SU-DHL-6 (cell line): ENCODE data around the gene PLCB2.

Experiments used
- H2AFZ ChIP-seq: fragments of 200-600 bp; sonication (generic); 2 replicates; pipeline ENCODE4 v1.6.1; 2014; ENCODE audit warnings: low read depth, mild to moderate bottlenecking, moderate library complexity, mixed read lengths, antibody characterized with exemption, low read length; ENCODE audit not compliant: severe bottlenecking
- H3F3A ChIP-seq: fragments of 200-600 bp; shearing (Covaris generic); 2 replicates; pipeline ENCODE4 v1.6.0; 2016; ENCODE audit warnings: antibody characterized with exemption, mild to moderate bottlenecking; ENCODE audit not compliant: insufficient read depth
- H3K27ac ChIP-seq: fragments of 200-600 bp; sonication (generic); 2 replicates; pipeline ENCODE4 v1.5.1; 2016; ENCODE audit warnings: low read depth, mild to moderate bottlenecking, low read length, moderate library complexity, mixed read lengths
- H3K27me3 ChIP-seq: fragments of 200-600 bp; sonication (generic), shearing (Covaris generic); 2 replicates; pipeline ENCODE4 v1.6.0; 2014; ENCODE audit warnings: mild to moderate bottlenecking, low read length
- H3K36me3 ChIP-seq: fragments of 200-600 bp; sonication (generic); 2 replicates; pipeline ENCODE4 v1.6.1; 2014; ENCODE audit warnings: mild to moderate bottlenecking, low read length, mixed read lengths
- H3K4me2 ChIP-seq: fragments of 300-600, 200-600 bp; shearing (Covaris generic), sonication (generic); 2 replicates; pipeline ENCODE4 v1.6.0; 2014; ENCODE audit warnings: low read length, low read depth, mild to moderate bottlenecking; ENCODE audit not compliant: poor library complexity, severe bottlenecking
- H3K4me3 ChIP-seq: fragments of 200-600 bp; sonication (generic); 2 replicates; pipeline ENCODE4 v1.5.1; 2014; ENCODE audit warnings: antibody characterized with exemption, low read length, mild to moderate bottlenecking, mixed read lengths; ENCODE audit not compliant: insufficient read depth, poor library complexity, severe bottlenecking
- H3K79me2 ChIP-seq: fragments of 200-600 bp; sonication (generic); 2 replicates; pipeline ENCODE4 v1.6.1; 2014; ENCODE audit warnings: mild to moderate bottlenecking, low read length, moderate library complexity; ENCODE audit not compliant: insufficient read depth
- H3K9ac ChIP-seq: fragments of 200-600 bp; sonication (generic); 2 replicates; pipeline ENCODE4 v1.7.0; 2014; ENCODE audit warnings: mild to moderate bottlenecking, low read length
- H3K9me2 ChIP-seq: fragments of 200-600 bp; sonication (generic); replicated peaks from 2 replicates; pipeline ENCODE4 v1.6.1; 2014; ENCODE audit warnings: low read length; ENCODE audit not compliant: insufficient read depth
- H3K9me3 ChIP-seq: fragments of 200-600 bp; sonication (generic); 2 replicates; pipeline ENCODE4 v1.6.1; 2014; ENCODE audit warnings: low read length, mixed read lengths; ENCODE audit not compliant: insufficient read depth
- H4K20me1 ChIP-seq: fragments of 200-600 bp; sonication (generic); 2 replicates; pipeline ENCODE4 v1.6.1; 2014; ENCODE audit warnings: low read depth, mild to moderate bottlenecking, antibody characterized with exemption, low read length, moderate library complexity, mixed read lengths
- EZH2phosphoT487 ChIP-seq: fragments of 200-600 bp; sonication (generic), shearing (Covaris generic); conservative IDR thresholded peaks from 2 replicates; pipeline ENCODE4 v1.6.1; 2018; ENCODE audit warnings: mild to moderate bottlenecking, antibody characterized with exemption, low read length, moderate library complexity, mixed read lengths
- TF ChIP-seq, protein P1 (sequence below): fragments of 200-600 bp; sonication (generic); IDR thresholded peaks from one replicate; pipeline ENCODE4 v1.5.1; 2017; ENCODE audit warnings: antibody characterized with exemption, mild to moderate bottlenecking, low read length, moderate library complexity; ENCODE audit not compliant: insufficient read depth, poor library complexity, severe bottlenecking

The PLCB2 gene

DNA sequence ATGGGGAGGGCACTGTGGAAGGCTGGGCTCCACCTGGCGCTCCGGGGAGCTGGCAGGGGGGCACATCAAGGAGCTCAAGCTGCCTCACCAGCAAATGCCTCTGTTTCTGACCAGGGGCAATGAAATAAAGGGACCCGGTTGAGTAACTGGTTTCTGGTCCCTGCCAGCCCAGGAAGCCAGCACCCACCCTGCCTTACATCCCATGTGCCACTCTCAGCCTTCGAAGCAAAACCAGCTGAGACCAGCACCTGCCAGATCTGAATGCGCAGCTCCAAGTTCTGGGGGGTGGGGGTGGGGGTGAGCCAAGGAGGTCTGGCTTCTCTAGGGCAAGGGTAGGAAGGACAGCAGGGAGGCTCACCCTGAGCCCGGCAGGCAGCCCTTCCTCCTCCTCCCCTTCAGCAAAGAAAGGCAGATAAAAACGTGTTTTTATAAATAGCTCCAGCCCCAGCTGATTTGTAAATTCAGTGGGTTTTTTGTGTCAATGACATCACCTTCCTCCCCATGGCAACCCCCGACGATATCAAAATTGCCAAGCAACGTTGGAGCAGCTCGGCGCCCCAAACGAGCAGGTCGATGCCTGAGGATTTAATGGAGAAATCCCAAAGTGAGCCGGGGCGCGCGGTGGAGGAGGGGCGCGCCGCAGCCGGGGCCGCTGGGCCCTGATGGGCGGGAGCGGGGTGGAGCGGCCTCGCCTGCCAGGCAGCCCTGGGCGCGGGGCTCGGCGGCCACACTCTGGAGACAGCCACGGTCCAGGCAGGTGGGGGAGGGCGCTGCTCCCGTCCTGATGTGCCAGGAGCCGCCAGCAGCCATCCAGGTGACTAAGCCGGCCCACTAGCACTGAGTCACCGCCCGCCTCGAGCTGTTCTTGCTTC is 69.0 kb downstream of the PLCB2 start, which contains the start of gene PAK6:
PAK6 (plus strand) TSS at position 532 of the 872 bp plus-strand sequence. CDS start 25,723 bp downstream, outside the sequence.
- H3K27ac ChIP-seq: no peak within 1 kb of the TSS
- no peaks in the 10 kb centered on the region for H3K36me3 ChIP-seq
- no peak within 1 kb of the TSS for H2AFZ ChIP-seq
- H3K9me3 ChIP-seq: no peaks in the 10 kb centered on the region
- no peak within 1 kb of the TSS for H3K9ac ChIP-seq
- H3F3A ChIP-seq: peaks cover 5% of the 10 kb centered on the region; the same call in 1 of the 2 replicates
- no peaks in the 10 kb centered on the region for H4K20me1 ChIP-seq
- H3K4me2 ChIP-seq: peak within 1 kb of the TSS; percentile 46
- H3K27me3 ChIP-seq: no peaks in the 10 kb centered on the region
- H3K9me2 ChIP-seq: no peaks in the 10 kb centered on the region
- no peak within 1 kb of the TSS for H3K4me3 ChIP-seq
- no peak for TF ChIP-seq EZH2phosphoT487
- TF ChIP-seq, protein P1, sequence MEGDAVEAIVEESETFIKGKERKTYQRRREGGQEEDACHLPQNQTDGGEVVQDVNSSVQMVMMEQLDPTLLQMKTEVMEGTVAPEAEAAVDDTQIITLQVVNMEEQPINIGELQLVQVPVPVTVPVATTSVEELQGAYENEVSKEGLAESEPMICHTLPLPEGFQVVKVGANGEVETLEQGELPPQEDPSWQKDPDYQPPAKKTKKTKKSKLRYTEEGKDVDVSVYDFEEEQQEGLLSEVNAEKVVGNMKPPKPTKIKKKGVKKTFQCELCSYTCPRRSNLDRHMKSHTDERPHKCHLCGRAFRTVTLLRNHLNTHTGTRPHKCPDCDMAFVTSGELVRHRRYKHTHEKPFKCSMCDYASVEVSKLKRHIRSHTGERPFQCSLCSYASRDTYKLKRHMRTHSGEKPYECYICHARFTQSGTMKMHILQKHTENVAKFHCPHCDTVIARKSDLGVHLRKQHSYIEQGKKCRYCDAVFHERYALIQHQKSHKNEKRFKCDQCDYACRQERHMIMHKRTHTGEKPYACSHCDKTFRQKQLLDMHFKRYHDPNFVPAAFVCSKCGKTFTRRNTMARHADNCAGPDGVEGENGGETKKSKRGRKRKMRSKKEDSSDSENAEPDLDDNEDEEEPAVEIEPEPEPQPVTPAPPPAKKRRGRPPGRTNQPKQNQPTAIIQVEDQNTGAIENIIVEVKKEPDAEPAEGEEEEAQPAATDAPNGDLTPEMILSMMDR: no peak
- H3K79me2 ChIP-seq: no peaks in the 10 kb centered on the region
